SH-SY5Y (cell line): ENCODE data around the gene POLN.

Experiments
- GATA2 ChIP-seq: IDR thresholded peaks from 2 replicates; pipeline ENCODE4 v1.6.1; 2011; ENCODE audit warnings: mild to moderate bottlenecking, low read depth, low read length
- GATA3 ChIP-seq: IDR thresholded peaks from 2 replicates; pipeline ENCODE4 v1.6.1; 2011; ENCODE audit warnings: low read depth, mild to moderate bottlenecking, low read length, moderate library complexity

DNA sequence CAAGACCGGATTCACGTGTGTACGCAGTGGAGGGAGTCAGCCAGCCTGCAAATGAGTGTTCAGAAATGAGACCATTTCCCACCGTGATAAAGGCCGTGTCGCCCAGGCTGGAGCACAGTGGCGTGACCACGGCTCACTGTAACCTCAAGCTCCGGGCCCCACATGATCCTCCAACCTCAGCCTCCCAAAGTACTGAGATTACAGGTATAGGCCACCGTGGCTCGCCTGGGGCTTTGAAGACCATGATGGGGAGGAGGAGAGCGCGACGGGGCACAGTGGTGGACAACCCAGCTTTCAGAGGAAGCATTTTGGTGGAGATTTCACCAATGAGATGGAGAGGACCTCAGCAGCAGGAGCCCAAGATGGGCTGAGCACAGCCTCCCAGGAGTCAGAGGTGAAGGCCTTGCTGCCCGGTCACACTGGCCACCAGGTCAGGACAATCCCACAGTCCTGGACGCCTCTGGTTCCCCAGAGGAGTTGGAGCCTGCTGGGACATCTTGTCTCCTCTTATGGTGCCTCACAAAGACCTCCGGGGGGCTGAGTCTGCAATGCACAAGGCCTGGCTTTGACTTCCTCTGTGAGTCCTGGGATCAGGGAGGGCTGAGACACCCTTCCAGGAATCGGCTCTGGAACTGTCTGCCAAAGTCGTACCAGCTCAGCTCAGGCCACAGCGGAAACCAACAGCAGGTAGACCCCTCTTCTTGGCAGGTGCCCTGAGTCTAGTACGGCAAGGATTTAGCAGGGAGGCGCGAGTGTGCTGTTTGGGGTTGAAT is 42.4 kb upstream of the POLN start:
- no peak for TF ChIP-seq GATA3
- no peak for TF ChIP-seq GATA2
